ENCODE measurements around the gene SIL1. TPM values are rescaled to one million over a fixed set of nuclear protein-coding genes. Genes with fewer than 3 reads are reported as not detected.

SIL1 gene
- total and polyA plus RNA-seq, 2 donors (not counting 1 experiment from before 2014, with no cell fraction given) = 66.4 to 85.5 TPM

DNA sequence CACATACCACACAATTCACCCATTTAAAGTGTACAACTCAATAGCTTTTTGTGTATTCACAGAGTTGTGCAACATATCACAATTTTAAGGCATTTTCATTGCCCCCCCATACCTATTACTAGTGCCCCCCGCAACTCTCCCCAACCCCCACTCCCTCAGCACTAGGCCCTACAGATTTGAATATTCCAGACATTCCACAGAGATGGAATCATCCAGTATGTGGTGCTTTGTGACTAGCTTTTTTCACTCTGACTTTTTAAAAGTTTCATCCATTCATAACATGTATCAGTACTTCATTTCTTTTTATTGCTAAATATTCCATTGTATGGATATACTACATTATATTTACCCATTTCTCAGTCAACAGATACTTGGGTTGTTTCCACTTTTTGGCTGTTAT lies 220.1 kb downstream of the SIL1 start:
- DNase-seq (ENCODE audit: low read depth in 2 of 2) = peak in 1 of 2 donors; percentile 65
- no peak overlapping the region for H3K4me2 ChIP-seq (ENCODE audit: extremely low read depth, insufficient read depth, low read length)

DNA sequence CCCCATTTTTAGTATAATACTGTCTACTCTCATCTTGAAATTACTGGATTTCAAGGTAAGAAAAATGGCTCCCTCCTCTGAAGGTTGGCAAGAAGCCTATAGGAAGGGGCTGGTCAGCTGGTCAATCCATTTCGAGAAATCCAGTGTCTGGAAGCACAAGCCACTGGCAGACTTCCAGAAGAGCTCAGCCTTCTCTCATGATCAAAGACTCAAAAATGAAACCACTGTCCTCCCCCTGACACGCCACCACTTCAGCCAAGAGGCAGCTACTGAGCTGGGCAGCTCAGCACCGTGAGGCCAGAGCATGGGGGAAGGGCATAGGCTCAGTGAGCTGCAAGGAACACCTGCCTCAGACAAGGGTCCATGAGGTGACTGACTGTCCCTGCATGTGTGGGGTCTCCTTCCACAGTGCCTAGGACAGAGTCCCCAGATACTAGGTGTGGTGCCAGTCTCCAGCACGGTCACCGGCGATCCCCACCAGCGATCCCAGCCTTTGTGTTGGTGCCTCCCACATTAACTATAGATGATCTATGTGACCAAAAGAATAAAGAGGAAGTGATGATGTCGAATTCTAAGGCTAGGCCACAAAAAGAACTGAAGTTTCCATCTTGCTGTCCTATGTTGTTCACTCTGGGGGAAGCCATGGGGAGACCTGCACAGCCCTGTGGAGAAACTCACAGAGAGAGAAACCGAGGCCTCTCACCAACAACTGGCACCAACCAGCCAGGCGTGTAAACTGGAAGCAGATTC lies 222.9 kb downstream of the SIL1 start:
- Histone ChIP-seq H3K4me1 (ENCODE audit: control insufficient read depth, extremely low read depth, insufficient read depth, low read length) (peaks cover 12% of the 10 kb centered on the region), H2AFZ (ENCODE audit: low read length) (no peak overlapping the region), H3K4me3 (replicated peaks in 1 of 4; ENCODE audit: control extremely low read depth in 1 of 4, insufficient read depth in 1 of 4, low read depth in 3 of 4, low read length in 4 of 4) (no peak overlapping the region), H3K36me3 (ENCODE audit: control insufficient read depth, insufficient read depth, low read length) (no peaks in the 10 kb centered on the region), H3K4me2 (ENCODE audit: extremely low read depth, insufficient read depth, low read length) (no peak overlapping the region), H3K79me2 (ENCODE audit: control insufficient read depth, insufficient read depth, low read length) (no peaks in the 10 kb centered on the region), H4K20me1 (ENCODE audit: control insufficient read depth, extremely low read depth, insufficient read depth, low read length) (no peaks in the 10 kb centered on the region), H3K9me3 (ENCODE audit: control insufficient read depth, insufficient read depth, low read depth, low read length) (no peaks in the 10 kb centered on the region), H3K27ac (ENCODE audit: insufficient read depth, low read length) (no peak overlapping the region), H3K27me3 (ENCODE audit: control insufficient read depth, insufficient read depth, low read length) (no peaks in the 10 kb centered on the region), H3K9ac (ENCODE audit: insufficient read depth, low read length) (no peak overlapping the region)
- TF ChIP-seq, protein P1, sequence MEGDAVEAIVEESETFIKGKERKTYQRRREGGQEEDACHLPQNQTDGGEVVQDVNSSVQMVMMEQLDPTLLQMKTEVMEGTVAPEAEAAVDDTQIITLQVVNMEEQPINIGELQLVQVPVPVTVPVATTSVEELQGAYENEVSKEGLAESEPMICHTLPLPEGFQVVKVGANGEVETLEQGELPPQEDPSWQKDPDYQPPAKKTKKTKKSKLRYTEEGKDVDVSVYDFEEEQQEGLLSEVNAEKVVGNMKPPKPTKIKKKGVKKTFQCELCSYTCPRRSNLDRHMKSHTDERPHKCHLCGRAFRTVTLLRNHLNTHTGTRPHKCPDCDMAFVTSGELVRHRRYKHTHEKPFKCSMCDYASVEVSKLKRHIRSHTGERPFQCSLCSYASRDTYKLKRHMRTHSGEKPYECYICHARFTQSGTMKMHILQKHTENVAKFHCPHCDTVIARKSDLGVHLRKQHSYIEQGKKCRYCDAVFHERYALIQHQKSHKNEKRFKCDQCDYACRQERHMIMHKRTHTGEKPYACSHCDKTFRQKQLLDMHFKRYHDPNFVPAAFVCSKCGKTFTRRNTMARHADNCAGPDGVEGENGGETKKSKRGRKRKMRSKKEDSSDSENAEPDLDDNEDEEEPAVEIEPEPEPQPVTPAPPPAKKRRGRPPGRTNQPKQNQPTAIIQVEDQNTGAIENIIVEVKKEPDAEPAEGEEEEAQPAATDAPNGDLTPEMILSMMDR (conservative IDR thresholded peaks at IDR 0.05 in 1 of 2, IDR thresholded peaks at IDR 0.05 in 1 of 2; ENCODE audit: low read depth in 1 of 2, low read length in 2 of 2) = no peak
- no peak for TF ChIP-seq EZH2 (IDR thresholded peaks at IDR 0.05; ENCODE audit: low read length, missing control alignments)
- DNase-seq (ENCODE audit: low read depth in 2 of 2) = peak; percentile 75 to 89

More for the DNA sequence above, 220.1 kb downstream of the SIL1 start:
- Histone ChIP-seq H3K9ac (ENCODE audit: insufficient read depth, low read length) (no peak overlapping the region), H3K4me1 (ENCODE audit: control insufficient read depth, extremely low read depth, insufficient read depth, low read length) (peaks cover 16% of the 10 kb centered on the region), H4K20me1 (ENCODE audit: control insufficient read depth, extremely low read depth, insufficient read depth, low read length) (no peaks in the 10 kb centered on the region), H3K36me3 (ENCODE audit: control insufficient read depth, insufficient read depth, low read length) (no peaks in the 10 kb centered on the region), H3K4me3 (replicated peaks in 1 of 4; ENCODE audit: control extremely low read depth in 1 of 4, insufficient read depth in 1 of 4, low read depth in 3 of 4, low read length in 4 of 4) (no peak overlapping the region), H2AFZ (ENCODE audit: low read length) (no peak overlapping the region), H3K27ac (ENCODE audit: insufficient read depth, low read length) (no peak overlapping the region), H3K79me2 (ENCODE audit: control insufficient read depth, insufficient read depth, low read length) (no peaks in the 10 kb centered on the region), H3K9me3 (ENCODE audit: control insufficient read depth, insufficient read depth, low read depth, low read length) (no peaks in the 10 kb centered on the region), H3K27me3 (ENCODE audit: control insufficient read depth, insufficient read depth, low read length) (no peaks in the 10 kb centered on the region)
- TF ChIP-seq, protein P1 (conservative IDR thresholded peaks at IDR 0.05 in 1 of 2, IDR thresholded peaks at IDR 0.05 in 1 of 2; ENCODE audit: low read depth in 1 of 2, low read length in 2 of 2) = no peak
- no peak for TF ChIP-seq EZH2 (IDR thresholded peaks at IDR 0.05; ENCODE audit: low read length, missing control alignments)

DNA sequence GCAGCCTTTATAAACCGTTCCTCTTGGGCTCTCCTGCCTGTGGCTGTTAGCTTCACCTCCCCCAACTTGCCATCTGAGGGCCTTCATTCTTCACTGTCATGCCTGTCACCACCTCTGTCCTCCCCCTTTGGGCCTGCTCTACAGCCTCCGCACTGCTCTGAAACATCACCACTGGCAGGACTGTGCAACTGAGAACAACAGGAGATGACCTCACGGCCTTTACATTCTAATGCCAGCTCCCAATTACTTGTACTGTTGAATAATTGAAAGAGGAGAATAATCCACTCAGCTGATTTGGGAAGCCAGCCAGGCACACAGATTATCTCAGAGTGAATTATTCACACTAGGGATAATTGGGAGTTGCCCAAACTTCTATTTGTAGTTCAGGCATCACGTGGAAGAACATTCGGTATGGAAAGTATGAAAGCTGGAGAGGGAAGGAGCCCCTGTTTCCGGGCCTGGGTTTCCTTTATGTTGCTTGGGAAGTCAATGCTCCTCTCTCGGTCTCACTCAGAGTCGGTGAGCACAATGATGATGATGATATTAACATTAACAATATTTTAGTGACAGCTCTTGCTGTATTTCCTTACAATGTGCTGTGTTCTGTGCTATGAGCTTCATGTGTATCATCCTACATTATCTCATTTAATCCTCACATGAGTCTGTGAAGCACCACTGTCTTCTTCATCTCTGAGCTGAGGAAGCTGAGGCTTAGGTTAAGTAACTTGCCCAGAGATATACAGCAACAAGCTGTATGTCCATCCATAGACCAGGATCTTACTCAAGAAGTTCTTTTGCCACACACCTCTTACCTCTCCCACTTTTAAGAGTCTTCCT lies 223.7 kb downstream of the SIL1 start:
- H3K27me3 ChIP-seq (ENCODE audit: control insufficient read depth, insufficient read depth, low read length) = no peaks in the 10 kb centered on the region
- no peak overlapping the region for H2AFZ ChIP-seq (ENCODE audit: low read length)
- H3K27ac ChIP-seq (ENCODE audit: insufficient read depth, low read length) = peak overlapping the region; percentile 19
- H3K9ac ChIP-seq (ENCODE audit: insufficient read depth, low read length) = no peak overlapping the region
- no peaks in the 10 kb centered on the region for H3K36me3 ChIP-seq (ENCODE audit: control insufficient read depth, insufficient read depth, low read length)
- H3K9me3 ChIP-seq (ENCODE audit: control insufficient read depth, insufficient read depth, low read depth, low read length) = no peaks in the 10 kb centered on the region
- peak; percentile 28 to 81 for DNase-seq (ENCODE audit: low read depth in 2 of 2)
- H3K4me1 ChIP-seq (ENCODE audit: control insufficient read depth, extremely low read depth, insufficient read depth, low read length) = peaks cover 12% of the 10 kb centered on the region
- H4K20me1 ChIP-seq (ENCODE audit: control insufficient read depth, extremely low read depth, insufficient read depth, low read length) = no peaks in the 10 kb centered on the region
- H3K4me3 ChIP-seq (replicated peaks in 1 of 4; ENCODE audit: control extremely low read depth in 1 of 4, insufficient read depth in 1 of 4, low read depth in 3 of 4, low read length in 4 of 4) = no peak overlapping the region
- TF ChIP-seq, protein P1 (conservative IDR thresholded peaks at IDR 0.05 in 1 of 2, IDR thresholded peaks at IDR 0.05 in 1 of 2; ENCODE audit: low read depth in 1 of 2, low read length in 2 of 2) = no peak
- no peak for TF ChIP-seq EZH2 (IDR thresholded peaks at IDR 0.05; ENCODE audit: low read length, missing control alignments)
- no peaks in the 10 kb centered on the region for H3K79me2 ChIP-seq (ENCODE audit: control insufficient read depth, insufficient read depth, low read length)
- H3K4me2 ChIP-seq (ENCODE audit: extremely low read depth, insufficient read depth, low read length) = peak overlapping the region; percentile 46

Data from fibroblast of lung (primary cell).